Tibial nerve (tissue), 3 donors: ENCODE measurements around the gene STX7.

Experiments used
- POLR2A ChIP-seq, 2 donors: fragments of 450-650 bp; IDR thresholded peaks; one replicate each; pipeline ENCODE4 v1.6.1; 2017; ENCODE audit warnings: antibody characterized with exemption in 2 of 2, mild to moderate bottlenecking in 2 of 2, moderate library complexity in 2 of 2
- TF ChIP-seq, protein P1 (sequence below), 5 experiments: fragments of 200-600 bp in 3 of 5; fragments of 450-650 bp in 2 of 5; sonication (generic) in 3 of 5; IDR thresholded peaks; one replicate each; pipeline ENCODE4 v1.5.1; 2016 to 2019; ENCODE audit warnings: antibody characterized with exemption in 5 of 5, mild to moderate bottlenecking in 3 of 5, moderate library complexity in 2 of 5

DNA sequence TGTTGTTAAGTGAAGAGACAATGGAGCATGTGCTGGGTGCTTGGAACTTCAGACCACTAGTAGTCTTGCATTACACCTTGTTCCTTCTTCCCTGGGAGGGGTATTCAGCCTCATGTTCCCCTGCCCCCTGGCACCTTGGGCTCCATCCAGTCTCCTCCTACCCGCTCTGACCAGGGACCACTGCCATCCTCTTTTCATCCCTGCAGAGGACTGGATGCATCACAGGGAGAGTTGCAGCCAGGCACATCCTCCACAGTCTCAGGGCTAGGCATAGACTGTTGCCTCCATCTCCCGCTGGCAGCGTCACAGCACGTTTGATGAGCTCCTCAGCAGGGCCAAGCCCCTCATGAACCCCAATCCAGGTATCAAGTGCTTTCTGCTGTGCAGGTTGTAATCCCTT lies 38.3 kb upstream of the STX7 start:
- TF ChIP-seq, protein P1, sequence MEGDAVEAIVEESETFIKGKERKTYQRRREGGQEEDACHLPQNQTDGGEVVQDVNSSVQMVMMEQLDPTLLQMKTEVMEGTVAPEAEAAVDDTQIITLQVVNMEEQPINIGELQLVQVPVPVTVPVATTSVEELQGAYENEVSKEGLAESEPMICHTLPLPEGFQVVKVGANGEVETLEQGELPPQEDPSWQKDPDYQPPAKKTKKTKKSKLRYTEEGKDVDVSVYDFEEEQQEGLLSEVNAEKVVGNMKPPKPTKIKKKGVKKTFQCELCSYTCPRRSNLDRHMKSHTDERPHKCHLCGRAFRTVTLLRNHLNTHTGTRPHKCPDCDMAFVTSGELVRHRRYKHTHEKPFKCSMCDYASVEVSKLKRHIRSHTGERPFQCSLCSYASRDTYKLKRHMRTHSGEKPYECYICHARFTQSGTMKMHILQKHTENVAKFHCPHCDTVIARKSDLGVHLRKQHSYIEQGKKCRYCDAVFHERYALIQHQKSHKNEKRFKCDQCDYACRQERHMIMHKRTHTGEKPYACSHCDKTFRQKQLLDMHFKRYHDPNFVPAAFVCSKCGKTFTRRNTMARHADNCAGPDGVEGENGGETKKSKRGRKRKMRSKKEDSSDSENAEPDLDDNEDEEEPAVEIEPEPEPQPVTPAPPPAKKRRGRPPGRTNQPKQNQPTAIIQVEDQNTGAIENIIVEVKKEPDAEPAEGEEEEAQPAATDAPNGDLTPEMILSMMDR (IDR thresholded peaks at IDR 0.05) = no peak
- no peak for TF ChIP-seq POLR2A (IDR thresholded peaks at IDR 0.05)
